ENCODE results near the gene IFNLR1. TPM values are rescaled to one million over a fixed set of nuclear protein-coding genes. Genes with fewer than 3 reads are reported as not detected.

IFNLR1 gene
- total and polyA plus RNA-seq, 2 donors (not counting 1 experiment from before 2014, with no cell fraction given), result under 0.01 to 0.02 TPM

DNA sequence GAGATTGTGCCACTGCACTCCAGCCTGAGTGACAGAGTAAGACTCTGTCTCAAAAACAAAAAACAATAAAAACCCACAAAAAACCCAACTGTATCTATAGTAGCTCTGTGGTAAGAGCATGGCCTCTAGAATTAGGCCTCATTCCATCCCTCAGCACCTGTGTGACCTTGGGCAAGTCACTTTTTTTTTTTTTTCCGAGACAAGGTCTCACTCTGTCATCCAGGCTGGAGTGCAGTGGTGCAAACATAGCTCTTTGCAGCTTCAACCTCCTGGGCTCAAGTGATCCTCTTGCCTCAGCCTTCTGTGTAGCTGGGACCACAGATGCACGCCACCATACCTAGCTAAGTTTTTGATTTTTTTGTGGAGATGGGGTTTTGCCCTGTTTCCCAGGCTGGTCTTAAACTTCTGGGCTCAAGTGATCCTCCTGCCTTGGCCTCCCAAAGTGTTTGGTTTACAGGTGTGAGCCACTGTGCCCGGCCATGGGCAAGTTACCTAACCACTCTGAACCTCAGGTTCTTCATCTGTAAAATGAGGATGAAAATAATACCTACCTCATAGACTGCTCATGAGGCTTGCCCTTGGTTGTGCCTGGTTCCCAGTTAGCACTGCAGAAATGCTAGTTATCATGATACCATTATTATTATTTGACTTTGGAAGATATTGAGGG lies 59.8 kb downstream of the IFNLR1 start:
- Histone ChIP-seq H3K9ac (ENCODE audit: insufficient read depth, low read length) (no peak overlapping the region), H3K36me3 (ENCODE audit: control insufficient read depth, insufficient read depth, low read length) (no peaks in the 10 kb centered on the region), H4K20me1 (ENCODE audit: control insufficient read depth, extremely low read depth, insufficient read depth, low read length) (no peaks in the 10 kb centered on the region), H2AFZ (ENCODE audit: low read length) (no peak overlapping the region), H3K4me1 (ENCODE audit: control insufficient read depth, extremely low read depth, insufficient read depth, low read length) (no peaks in the 10 kb centered on the region), H3K79me2 (ENCODE audit: control insufficient read depth, insufficient read depth, low read length) (no peaks in the 10 kb centered on the region), H3K9me3 (ENCODE audit: control insufficient read depth, insufficient read depth, low read depth, low read length) (no peaks in the 10 kb centered on the region), H3K4me3 (replicated peaks in 1 of 4; ENCODE audit: control extremely low read depth in 1 of 4, insufficient read depth in 1 of 4, low read depth in 3 of 4, low read length in 4 of 4) (no peak overlapping the region), H3K4me2 (ENCODE audit: extremely low read depth, insufficient read depth, low read length) (no peak overlapping the region), H3K27me3 (ENCODE audit: control insufficient read depth, insufficient read depth, low read length) (no peaks in the 10 kb centered on the region), H3K27ac (ENCODE audit: insufficient read depth, low read length) (no peak overlapping the region)
- no peak for TF ChIP-seq EZH2 (IDR thresholded peaks at IDR 0.05; ENCODE audit: low read length, missing control alignments)
- TF ChIP-seq, protein P1, sequence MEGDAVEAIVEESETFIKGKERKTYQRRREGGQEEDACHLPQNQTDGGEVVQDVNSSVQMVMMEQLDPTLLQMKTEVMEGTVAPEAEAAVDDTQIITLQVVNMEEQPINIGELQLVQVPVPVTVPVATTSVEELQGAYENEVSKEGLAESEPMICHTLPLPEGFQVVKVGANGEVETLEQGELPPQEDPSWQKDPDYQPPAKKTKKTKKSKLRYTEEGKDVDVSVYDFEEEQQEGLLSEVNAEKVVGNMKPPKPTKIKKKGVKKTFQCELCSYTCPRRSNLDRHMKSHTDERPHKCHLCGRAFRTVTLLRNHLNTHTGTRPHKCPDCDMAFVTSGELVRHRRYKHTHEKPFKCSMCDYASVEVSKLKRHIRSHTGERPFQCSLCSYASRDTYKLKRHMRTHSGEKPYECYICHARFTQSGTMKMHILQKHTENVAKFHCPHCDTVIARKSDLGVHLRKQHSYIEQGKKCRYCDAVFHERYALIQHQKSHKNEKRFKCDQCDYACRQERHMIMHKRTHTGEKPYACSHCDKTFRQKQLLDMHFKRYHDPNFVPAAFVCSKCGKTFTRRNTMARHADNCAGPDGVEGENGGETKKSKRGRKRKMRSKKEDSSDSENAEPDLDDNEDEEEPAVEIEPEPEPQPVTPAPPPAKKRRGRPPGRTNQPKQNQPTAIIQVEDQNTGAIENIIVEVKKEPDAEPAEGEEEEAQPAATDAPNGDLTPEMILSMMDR (conservative IDR thresholded peaks at IDR 0.05 in 1 of 2, IDR thresholded peaks at IDR 0.05 in 1 of 2; ENCODE audit: low read depth in 1 of 2, low read length in 2 of 2), result no peak
- no peak for DNase-seq (ENCODE audit: low read depth in 2 of 2)

GRCh38 chr1:24126672-24127023 lies 60.4 kb downstream of the IFNLR1 start:
- DNase-seq (ENCODE audit: low read depth in 2 of 2), result no peak

DNA sequence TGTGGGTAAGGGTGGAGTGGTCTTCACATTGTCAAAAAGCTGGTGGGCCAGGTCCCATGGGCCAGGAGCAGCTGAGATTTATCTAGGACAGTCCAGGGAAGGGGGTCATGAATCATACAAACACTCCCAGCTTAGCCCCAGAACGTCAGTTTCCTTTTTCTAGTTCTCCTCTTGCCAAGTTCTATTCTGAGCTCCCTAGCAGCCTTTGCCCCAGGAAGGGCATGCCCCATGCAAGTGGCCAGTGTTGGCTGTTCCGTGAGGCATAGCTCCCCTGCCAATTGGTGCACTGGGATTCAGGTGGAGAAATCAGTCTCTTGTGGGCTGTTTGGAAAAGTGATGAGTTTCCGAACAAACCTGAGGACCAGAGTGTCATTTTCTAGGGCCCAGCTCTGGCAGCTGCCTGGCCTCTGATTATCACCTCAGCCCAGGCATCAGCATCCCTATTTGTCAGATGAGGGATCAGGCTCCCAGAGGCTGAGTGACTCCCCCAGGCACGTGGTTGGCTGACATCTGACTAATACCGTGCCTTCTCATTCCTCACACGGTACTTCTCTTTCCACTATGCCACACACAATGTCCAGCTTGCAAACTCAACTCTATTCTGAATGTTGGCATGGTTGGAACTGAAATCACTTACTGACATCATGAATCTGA lies 60.9 kb downstream of the IFNLR1 start:
- no peak overlapping the region for H3K27ac ChIP-seq (ENCODE audit: insufficient read depth, low read length)
- no peaks in the 10 kb centered on the region for H3K79me2 ChIP-seq (ENCODE audit: control insufficient read depth, insufficient read depth, low read length)
- H3K9ac ChIP-seq (ENCODE audit: insufficient read depth, low read length), result no peak overlapping the region
- TF ChIP-seq, protein P1 (conservative IDR thresholded peaks at IDR 0.05 in 1 of 2, IDR thresholded peaks at IDR 0.05 in 1 of 2; ENCODE audit: low read depth in 1 of 2, low read length in 2 of 2), result no peak
- TF ChIP-seq EZH2 (IDR thresholded peaks at IDR 0.05; ENCODE audit: low read length, missing control alignments), result no peak
- no peak overlapping the region for H3K4me3 ChIP-seq (replicated peaks in 1 of 4; ENCODE audit: control extremely low read depth in 1 of 4, insufficient read depth in 1 of 4, low read depth in 3 of 4, low read length in 4 of 4)
- no peaks in the 10 kb centered on the region for H3K4me1 ChIP-seq (ENCODE audit: control insufficient read depth, extremely low read depth, insufficient read depth, low read length)
- H3K27me3 ChIP-seq (ENCODE audit: control insufficient read depth, insufficient read depth, low read length), result peaks cover under 1% of the 10 kb centered on the region
- H4K20me1 ChIP-seq (ENCODE audit: control insufficient read depth, extremely low read depth, insufficient read depth, low read length), result no peaks in the 10 kb centered on the region
- no peaks in the 10 kb centered on the region for H3K9me3 ChIP-seq (ENCODE audit: control insufficient read depth, insufficient read depth, low read depth, low read length)
- no peaks in the 10 kb centered on the region for H3K36me3 ChIP-seq (ENCODE audit: control insufficient read depth, insufficient read depth, low read length)
- no peak overlapping the region for H3K4me2 ChIP-seq (ENCODE audit: extremely low read depth, insufficient read depth, low read length)
- H2AFZ ChIP-seq (ENCODE audit: low read length), result no peak overlapping the region
- DNase-seq (ENCODE audit: low read depth in 2 of 2), result peak in 1 of 2 donors; percentile 9

More at GRCh38 chr1:24126672-24127023, 60.4 kb downstream of the IFNLR1 start:
- H3K4me2 ChIP-seq (ENCODE audit: extremely low read depth, insufficient read depth, low read length), result no peak overlapping the region
- no peaks in the 10 kb centered on the region for H3K4me1 ChIP-seq (ENCODE audit: control insufficient read depth, extremely low read depth, insufficient read depth, low read length)
- H3K79me2 ChIP-seq (ENCODE audit: control insufficient read depth, insufficient read depth, low read length), result no peaks in the 10 kb centered on the region
- no peaks in the 10 kb centered on the region for H4K20me1 ChIP-seq (ENCODE audit: control insufficient read depth, extremely low read depth, insufficient read depth, low read length)
- TF ChIP-seq, protein P1 (conservative IDR thresholded peaks at IDR 0.05 in 1 of 2, IDR thresholded peaks at IDR 0.05 in 1 of 2; ENCODE audit: low read depth in 1 of 2, low read length in 2 of 2), result no peak
- no peak for TF ChIP-seq EZH2 (IDR thresholded peaks at IDR 0.05; ENCODE audit: low read length, missing control alignments)
- no peak overlapping the region for H3K4me3 ChIP-seq (replicated peaks in 1 of 4; ENCODE audit: control extremely low read depth in 1 of 4, insufficient read depth in 1 of 4, low read depth in 3 of 4, low read length in 4 of 4)
- H3K9me3 ChIP-seq (ENCODE audit: control insufficient read depth, insufficient read depth, low read depth, low read length), result no peaks in the 10 kb centered on the region
- no peak overlapping the region for H2AFZ ChIP-seq (ENCODE audit: low read length)
- no peaks in the 10 kb centered on the region for H3K27me3 ChIP-seq (ENCODE audit: control insufficient read depth, insufficient read depth, low read length)
- H3K36me3 ChIP-seq (ENCODE audit: control insufficient read depth, insufficient read depth, low read length), result no peaks in the 10 kb centered on the region
- H3K27ac ChIP-seq (ENCODE audit: insufficient read depth, low read length), result no peak overlapping the region
- H3K9ac ChIP-seq (ENCODE audit: insufficient read depth, low read length), result no peak overlapping the region

All from fibroblast of lung (primary cell).